ENCODE data around the gene DENND1C. TPM values are rescaled to one million over a fixed set of nuclear protein-coding genes. Genes with fewer than 3 reads are reported as not detected.

The DENND1C gene
- total RNA-seq, 1 experiment from 2014 or later, result 1.1 TPM

DNA sequence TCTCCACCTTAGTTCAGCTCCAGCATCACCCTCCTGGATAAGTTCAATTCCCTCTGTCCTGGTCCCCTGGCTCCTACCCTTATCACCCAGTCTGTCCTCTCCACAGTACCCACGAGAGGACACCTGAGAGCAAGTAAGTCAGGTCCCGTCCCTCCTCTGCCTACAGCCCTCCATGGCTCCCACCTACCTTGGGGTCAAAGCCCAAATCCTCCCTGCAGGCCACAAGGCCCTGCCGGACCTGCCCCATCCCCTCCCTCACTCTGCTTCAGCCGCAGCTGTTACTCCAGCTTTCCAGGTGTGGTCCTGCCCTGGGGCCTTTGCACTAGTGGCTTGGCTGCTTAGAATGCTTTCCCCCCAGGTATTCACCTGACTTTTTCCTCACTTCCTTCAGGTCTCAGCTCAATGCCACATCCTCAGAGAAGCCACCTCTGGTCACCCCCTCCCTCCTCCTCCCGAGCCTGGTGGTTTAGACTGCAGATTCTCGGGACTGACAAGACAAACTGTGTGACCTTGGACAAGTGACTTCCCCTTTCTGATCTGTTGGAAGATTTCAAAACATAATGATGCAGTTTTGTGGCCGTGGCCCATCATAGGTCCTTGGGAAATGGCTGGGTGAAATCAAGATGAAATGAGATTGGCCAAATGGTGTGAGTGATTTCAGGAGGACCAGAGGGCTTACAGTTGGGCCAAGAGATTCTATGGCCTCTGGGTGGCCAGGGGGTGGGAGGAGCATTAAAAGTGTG lies 16.9 kb upstream of the DENND1C start:
- H3K27me3 ChIP-seq (ENCODE audit: control insufficient read depth, insufficient read depth, low read length), result peaks cover 24% of the 10 kb centered on the region
- H3K36me3 ChIP-seq (replicated peaks; ENCODE audit: control insufficient read depth, insufficient read depth, low read length), result no peaks in the 10 kb centered on the region; the same call in 1 of the 2 replicates
- DNase-seq, result no peak
- no peak overlapping the region for H3K4me3 ChIP-seq (ENCODE audit: insufficient read depth, low read depth, low read length)

DNA sequence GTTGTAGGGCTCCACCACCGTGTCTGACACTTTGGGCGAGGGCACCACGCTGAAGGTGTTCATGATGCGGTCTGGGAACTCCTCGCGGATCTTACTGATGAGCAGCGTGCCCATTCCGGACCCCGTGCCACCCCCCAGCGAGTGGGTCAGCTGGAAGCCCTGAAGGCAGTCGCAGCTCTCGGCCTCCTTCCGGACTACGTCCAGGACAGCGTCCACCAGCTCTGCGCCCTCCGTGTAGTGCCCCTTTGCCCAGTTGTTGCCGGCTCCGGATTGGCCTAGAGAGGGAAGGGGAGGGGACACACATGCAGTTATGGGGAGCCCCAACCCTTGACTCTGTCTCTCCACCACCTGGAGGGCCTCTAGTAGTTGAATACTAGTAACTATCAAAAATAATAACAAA lies 14.4 kb upstream of the DENND1C start:
- Histone ChIP-seq H3K4me3 (ENCODE audit: insufficient read depth, low read depth, low read length) (no peak overlapping the region), H3K36me3 (replicated peaks; ENCODE audit: control insufficient read depth, insufficient read depth, low read length) (no peaks in the 10 kb centered on the region; the same call in 1 of the 2 replicates), H3K27me3 (ENCODE audit: control insufficient read depth, insufficient read depth, low read length) (peaks cover 5% of the 10 kb centered on the region; the same call in 1 of the 2 replicates)
- no peak for DNase-seq

DNA sequence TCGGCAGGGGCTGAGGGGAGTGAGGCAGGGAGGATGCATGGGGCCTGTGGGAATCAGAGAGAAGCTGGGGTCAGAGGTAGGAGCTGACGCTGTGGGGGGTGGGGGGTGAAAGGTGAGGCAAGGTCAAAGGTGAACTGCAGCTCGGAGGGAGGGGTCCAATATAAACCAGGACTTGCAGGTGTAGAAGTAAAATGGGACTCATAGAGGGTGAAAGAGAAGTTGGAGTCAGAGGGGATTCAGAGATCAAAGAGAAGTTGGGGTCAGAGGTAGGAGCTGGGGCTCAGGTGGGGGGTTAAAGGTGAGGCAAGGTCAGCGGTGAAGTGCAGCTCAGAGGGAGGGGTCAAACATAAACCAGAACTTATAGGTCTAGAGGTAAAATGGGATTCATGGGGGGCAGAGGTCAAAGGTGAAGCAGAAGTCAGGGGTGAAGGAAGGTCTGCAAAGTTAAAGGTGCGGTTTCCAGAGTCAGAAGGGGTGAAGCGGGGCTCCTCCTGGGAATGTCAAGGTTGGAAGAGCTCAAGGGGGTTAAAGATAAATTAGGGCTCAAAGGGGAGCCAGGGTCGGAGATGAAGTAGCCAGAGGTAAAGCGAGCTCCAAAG lies 12.9 kb upstream of the DENND1C start:
- no peaks in the 10 kb centered on the region for H3K27me3 ChIP-seq (ENCODE audit: control insufficient read depth, insufficient read depth, low read length)

GRCh38 chr19:6491802-6492592 lies 10.4 kb upstream of the DENND1C start:
- H3K36me3 ChIP-seq (replicated peaks; ENCODE audit: control insufficient read depth, insufficient read depth, low read length), result no peaks in the 10 kb centered on the region
- no peak for DNase-seq
- H3K4me3 ChIP-seq (ENCODE audit: insufficient read depth, low read depth, low read length), result no peak overlapping the region
- no peaks in the 10 kb centered on the region for H3K27me3 ChIP-seq (ENCODE audit: control insufficient read depth, insufficient read depth, low read length)

More for the DNA sequence above, 12.9 kb upstream of the DENND1C start:
- DNase-seq, result no peak
- Histone ChIP-seq H3K4me3 (ENCODE audit: insufficient read depth, low read depth, low read length) (no peak overlapping the region), H3K36me3 (replicated peaks; ENCODE audit: control insufficient read depth, insufficient read depth, low read length) (no peaks in the 10 kb centered on the region)

DNA sequence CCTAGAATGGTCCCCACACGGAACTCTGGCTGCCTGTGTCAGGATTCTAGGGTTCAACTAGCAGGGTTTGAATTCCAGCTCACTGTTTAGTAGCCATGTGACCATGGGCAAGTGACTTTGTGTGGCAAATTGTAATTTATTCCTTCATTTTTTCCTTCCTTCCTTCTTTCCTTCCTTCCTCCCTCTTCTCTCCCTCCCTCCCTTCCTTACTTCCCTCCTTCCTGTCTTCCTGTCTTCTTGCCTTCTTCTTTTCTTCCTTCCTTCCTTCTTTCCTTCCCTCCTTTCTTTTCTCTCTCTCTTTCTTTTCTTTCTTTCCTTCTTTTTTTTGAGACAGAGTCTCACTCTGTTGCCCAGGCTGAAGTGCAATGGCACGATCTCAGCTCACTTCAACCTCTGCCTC lies 8.5 kb upstream of the DENND1C start:
- Histone ChIP-seq H3K27me3 (ENCODE audit: control insufficient read depth, insufficient read depth, low read length) (no peaks in the 10 kb centered on the region), H3K4me3 (ENCODE audit: insufficient read depth, low read depth, low read length) (no peak overlapping the region), H3K36me3 (replicated peaks; ENCODE audit: control insufficient read depth, insufficient read depth, low read length) (no peaks in the 10 kb centered on the region)
- no peak for DNase-seq

- peak; percentile 30 for DNase-seq
- H3K36me3 ChIP-seq (replicated peaks; ENCODE audit: control insufficient read depth, insufficient read depth, low read length), result no peaks in the 10 kb centered on the region
- no peaks in the 10 kb centered on the region for H3K27me3 ChIP-seq (ENCODE audit: control insufficient read depth, insufficient read depth, low read length)
- H3K4me3 ChIP-seq (ENCODE audit: insufficient read depth, low read depth, low read length), result no peak overlapping the region
Measured at GRCh38 chr19:6489278-6490061, 7.9 kb upstream of the DENND1C start.

DNA sequence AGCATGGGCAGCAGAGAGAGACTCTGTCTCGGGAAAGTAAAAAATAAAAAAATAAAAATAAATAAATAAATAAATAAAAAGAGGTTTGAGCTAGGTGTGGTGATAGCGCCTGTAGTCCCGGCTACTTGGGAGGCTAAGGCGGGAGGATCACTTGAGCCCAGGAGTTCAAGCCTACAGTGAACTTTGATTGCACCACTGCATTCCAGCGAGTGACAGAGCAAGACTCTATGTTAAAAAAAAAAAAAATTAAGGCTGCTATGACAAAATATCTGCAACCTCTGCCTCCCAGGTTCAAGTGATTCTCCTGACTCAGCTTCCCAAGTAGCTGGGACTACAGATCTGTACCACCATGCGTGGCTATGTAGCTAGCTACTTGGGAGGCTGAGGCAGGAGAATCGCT lies 3.2 kb upstream of the DENND1C start:
- no peak overlapping the region for H3K4me3 ChIP-seq (ENCODE audit: insufficient read depth, low read depth, low read length)
- no peak for DNase-seq
- no peaks in the 10 kb centered on the region for H3K36me3 ChIP-seq (replicated peaks; ENCODE audit: control insufficient read depth, insufficient read depth, low read length)
- no peaks in the 10 kb centered on the region; the same call in 1 of the 2 replicates for H3K27me3 ChIP-seq (ENCODE audit: control insufficient read depth, insufficient read depth, low read length)

DNA sequence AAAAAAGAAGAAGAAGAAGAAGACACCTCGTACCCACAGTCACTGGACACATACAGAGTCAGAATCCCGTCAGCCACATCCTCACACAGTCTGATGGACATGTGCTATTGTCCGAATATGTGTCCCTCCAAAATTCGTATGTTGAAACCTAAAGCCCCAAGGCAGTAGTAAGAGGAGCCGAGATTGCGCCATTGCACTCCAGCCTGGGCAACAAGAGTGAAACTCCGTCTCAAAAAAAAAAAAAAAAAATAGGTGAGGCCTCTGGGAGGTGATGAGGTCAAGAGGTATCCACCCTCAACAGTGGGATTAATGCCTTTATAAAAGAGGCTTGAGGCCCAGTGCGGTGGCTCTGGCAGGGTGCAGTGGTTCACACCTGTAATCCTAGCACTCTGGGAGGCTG lies 2.6 kb upstream of the DENND1C start:
- H3K4me3 ChIP-seq (ENCODE audit: insufficient read depth, low read depth, low read length), result no peak overlapping the region
- DNase-seq, result no peak
- H3K27me3 ChIP-seq (ENCODE audit: control insufficient read depth, insufficient read depth, low read length), result no peaks in the 10 kb centered on the region; the same call in 1 of the 2 replicates
- H3K36me3 ChIP-seq (replicated peaks; ENCODE audit: control insufficient read depth, insufficient read depth, low read length), result no peaks in the 10 kb centered on the region

DNA sequence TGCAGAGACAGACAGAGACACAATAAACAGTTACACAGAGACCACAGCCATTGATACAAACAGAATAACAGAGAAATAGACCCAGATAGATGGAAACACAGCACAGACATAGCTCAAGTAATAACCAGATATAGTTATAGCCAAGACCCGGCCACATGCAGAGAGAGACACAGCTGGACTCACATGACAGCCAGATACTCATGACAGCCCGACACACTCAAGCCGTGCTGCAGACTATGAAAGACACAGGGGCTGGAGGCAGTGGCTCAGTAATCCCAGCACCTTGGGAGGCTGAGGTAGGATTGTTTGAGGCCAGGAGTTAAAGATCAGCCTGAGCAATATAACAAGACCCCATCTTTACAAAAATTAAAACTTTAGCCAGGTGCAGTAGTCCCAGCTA lies 1.6 kb upstream of the DENND1C start:
- Histone ChIP-seq H3K36me3 (replicated peaks; ENCODE audit: control insufficient read depth, insufficient read depth, low read length) (no peaks in the 10 kb centered on the region), H3K4me3 (ENCODE audit: insufficient read depth, low read depth, low read length) (no peak overlapping the region), H3K27me3 (ENCODE audit: control insufficient read depth, insufficient read depth, low read length) (peaks cover 1% of the 10 kb centered on the region; the same call in 1 of the 2 replicates)
- no peak for DNase-seq

- no peaks in the 10 kb centered on the region for H3K36me3 ChIP-seq (replicated peaks; ENCODE audit: control insufficient read depth, insufficient read depth, low read length)
- no peak overlapping the region for H3K4me3 ChIP-seq (ENCODE audit: insufficient read depth, low read depth, low read length)
- H3K27me3 ChIP-seq (ENCODE audit: control insufficient read depth, insufficient read depth, low read length), result peaks cover 1% of the 10 kb centered on the region; the same call in 1 of the 2 replicates
- DNase-seq, result no peak
Measured at GRCh38 chr19:6482343-6482686, 728 bp upstream of the DENND1C start.

DNA sequence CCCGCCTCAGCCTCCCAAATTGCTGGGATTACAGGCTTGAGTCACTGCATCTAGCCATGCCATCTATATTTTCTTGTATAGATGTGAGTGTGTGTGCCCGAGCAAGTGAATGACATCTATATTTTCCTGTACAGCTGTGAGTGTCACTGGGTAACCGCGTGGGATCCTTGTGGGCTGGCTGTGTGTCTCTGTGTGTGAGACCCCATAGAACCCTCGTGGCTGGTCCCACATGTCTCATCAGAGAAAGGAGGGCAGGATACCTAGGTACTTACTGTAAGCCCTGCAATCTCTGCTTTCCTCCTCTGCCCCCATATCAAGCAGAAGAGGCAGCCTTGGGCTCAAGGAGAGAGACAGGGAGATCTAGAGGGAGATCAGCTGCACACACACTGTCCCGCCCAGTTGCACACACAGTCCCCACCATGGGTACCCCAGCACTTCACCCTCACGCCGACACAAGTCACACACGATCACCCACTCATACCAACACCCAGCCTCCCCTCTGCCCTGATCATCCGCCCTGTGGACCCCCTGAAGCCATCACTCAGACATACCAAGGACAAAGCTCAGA lies 655 bp downstream of the DENND1C start:
- Histone ChIP-seq H3K27me3 (ENCODE audit: control insufficient read depth, insufficient read depth, low read length) (peaks cover 6% of the 10 kb centered on the region; the same call in 1 of the 2 replicates), H3K4me3 (ENCODE audit: insufficient read depth, low read depth, low read length) (no peak overlapping the region), H3K36me3 (replicated peaks; ENCODE audit: control insufficient read depth, insufficient read depth, low read length) (no peaks in the 10 kb centered on the region)
- DNase-seq, result peak; percentile 19

DNA sequence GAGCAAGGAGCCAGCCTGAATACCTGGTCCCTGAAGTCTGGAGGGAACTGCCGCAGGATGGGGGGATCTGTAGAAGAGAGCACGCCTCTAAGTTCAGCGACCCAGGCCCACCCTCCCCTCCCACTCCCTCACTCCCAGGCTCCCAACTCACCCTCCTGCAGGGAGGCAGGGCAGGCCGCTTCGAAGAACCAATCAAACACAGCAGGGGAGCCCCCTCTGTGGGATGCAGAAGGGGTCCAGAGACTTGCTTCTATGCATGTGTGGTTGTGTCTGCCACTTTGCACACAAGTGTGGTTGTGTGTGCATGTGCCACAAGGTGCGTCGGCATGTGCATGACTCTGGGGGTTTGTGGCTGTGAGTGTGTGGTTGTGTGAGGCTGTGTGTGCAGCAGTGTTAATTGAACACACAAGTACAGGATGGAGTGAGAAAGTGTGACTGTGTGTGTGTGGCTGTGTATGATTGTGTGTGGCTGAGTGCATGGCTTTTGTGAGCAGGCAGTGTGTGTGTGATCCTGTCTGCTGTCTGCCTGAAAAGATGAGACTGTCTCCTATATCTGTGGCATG lies 1.7 kb downstream of the DENND1C start:
- Histone ChIP-seq H3K4me3 (ENCODE audit: insufficient read depth, low read depth, low read length) (no peak overlapping the region), H3K36me3 (replicated peaks; ENCODE audit: control insufficient read depth, insufficient read depth, low read length) (no peaks in the 10 kb centered on the region), H3K27me3 (ENCODE audit: control insufficient read depth, insufficient read depth, low read length) (peaks cover 16% of the 10 kb centered on the region)
- peak; percentile 45 for DNase-seq

DNA sequence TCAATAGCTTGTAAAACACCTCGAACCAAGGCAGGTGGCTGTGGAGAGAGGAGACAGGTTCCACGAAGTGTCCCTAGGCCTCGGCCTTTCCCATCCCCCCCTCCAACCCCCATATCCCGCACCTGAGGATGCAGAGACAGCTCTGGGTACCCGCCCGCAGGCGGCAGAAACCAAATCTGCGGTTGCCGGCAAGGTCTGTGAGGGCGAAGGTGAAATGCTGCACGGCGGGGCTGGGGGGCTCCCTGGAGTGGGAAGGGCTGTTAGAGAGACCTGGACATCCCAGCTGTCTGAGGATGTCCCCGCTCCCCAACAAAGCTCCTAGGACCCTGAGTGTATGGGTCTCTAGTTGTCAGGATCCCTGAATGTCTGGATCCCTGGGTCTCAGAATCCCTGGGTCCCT lies 2.8 kb downstream of the DENND1C start:
- no peaks in the 10 kb centered on the region for H3K36me3 ChIP-seq (replicated peaks; ENCODE audit: control insufficient read depth, insufficient read depth, low read length)
- peak; percentile 39 for DNase-seq
- H3K4me3 ChIP-seq (ENCODE audit: insufficient read depth, low read depth, low read length), result no peak overlapping the region
- peaks cover 22% of the 10 kb centered on the region for H3K27me3 ChIP-seq (ENCODE audit: control insufficient read depth, insufficient read depth, low read length)
